Kidney (tissue), 14 donors: Measurements from ENCODE around the gene CD72. TPM values are rescaled to one million over a fixed set of nuclear protein-coding genes. Genes with fewer than 3 reads are reported as not detected.
"Not testable (repeated sequence)": the region's sequence is repeated elsewhere in the genome, so short reads cannot be mapped to it uniquely, and the experiment has no call there.

Experiments used
- DNase-seq, 5 donors: peaks; one replicate each; pipeline ENCODE4 v3.0.0-alpha.2; 2013 to 2020
- FAIRE-seq: peaks from 2 replicates; lab custom pipeline; 2012; peaks lifted over from hg19 to GRCh38; lab: Jason Lieb, UNC
- H3K27ac ChIP-seq, 2 donors: one replicate each; pipeline ENCODE4 v1.7.0; 2013; ENCODE audit warnings: low read depth in 2 of 2, low read length in 2 of 2, inconsistent platforms in 1 of 2
- H3K27me3 ChIP-seq: one replicate; pipeline ENCODE4 v1.7.1; 2013; ENCODE audit warnings: low read length, inconsistent platforms; ENCODE audit not compliant: control insufficient read depth, insufficient read depth
- H3K36me3 ChIP-seq, 3 donors: one replicate each; pipeline versions ENCODE4 v1.7.0 to v1.7.1; 2013; ENCODE audit warnings: low read length in 3 of 3, control low read depth in 1 of 3, inconsistent platforms in 1 of 3; ENCODE audit not compliant: insufficient read depth in 3 of 3, control insufficient read depth in 2 of 3
- H3K4me1 ChIP-seq, 3 donors: one replicate each; pipeline versions ENCODE4 v1.7.0 to v1.7.1; 2013; ENCODE audit warnings: low read length in 3 of 3, inconsistent platforms in 1 of 3, low read depth in 1 of 3; ENCODE audit not compliant: control insufficient read depth in 2 of 3, insufficient read depth in 2 of 3
- H3K4me3 ChIP-seq, 3 donors: one replicate each; pipeline versions ENCODE4 v1.7.0 to v1.8.1; 2013; ENCODE audit warnings: low read length in 3 of 3, control low read depth in 1 of 3, inconsistent platforms in 1 of 3
- H3K9ac ChIP-seq, 3 donors: one replicate each; pipeline versions ENCODE4 v1.7.0 to v1.7.1; 2013; ENCODE audit warnings: low read length in 3 of 3, control low read depth in 1 of 3, inconsistent platforms in 1 of 3
- H3K9me3 ChIP-seq, 3 donors: one replicate each; pipeline versions ENCODE4 v1.7.0 to v1.7.1; 2013; ENCODE audit warnings: low read length in 3 of 3, control low read depth in 1 of 3, inconsistent platforms in 1 of 3; ENCODE audit not compliant: control insufficient read depth in 2 of 3, insufficient read depth in 1 of 3
- CTCF ChIP-seq: IDR thresholded peaks from 3 replicates; pipeline ENCODE4 v1.5.1; 2012; ENCODE audit warnings: mild to moderate bottlenecking, moderate library complexity, borderline replicate concordance; ENCODE audit not compliant: insufficient read depth; ENCODE audit errors: extremely low read depth
- intact Hi-C: fragments of 100-400 bp; cut with DNase I; formaldehyde crosslinking; loops from one replicate; pipeline ENCODE4 v1.11.1; 2022
- polyA plus RNA-seq: library from polyadenylated mRNA; stranded (reverse); fragments of 350-450 nt; fragmentation: Illumina TruSeq; extraction: RNeasy Lipid Tissue Mini Kit (QIAGEN cat#74804); gene quantifications from one replicate; pipeline ENCODE4 v1.2.3, GENCODE V29; 2014; ENCODE audit warnings: low read depth, low replicate concordance; ENCODE audit not compliant: insufficient read depth
- total RNA-seq: library from RNA; stranded (reverse); fragmentation: NEBNext Ultra II Directional; extraction: Animal tissue kit (Norgen Biotek cat#: 25700); gene quantifications from one replicate; pipeline ENCODE4 v1.2.1, GENCODE V29; 2021
- donor health status: control.
- donor health status: control.
- donor health status: control.
- donor health status: control.
- donor health status: control.
- donor health status: DM: yes; HTN: yes; CAD: no.
- donor health status: Normal renal cell carcinoma (clear cell type).

Gene CD72
- total and polyA plus RNA-seq, 2 donors from 2014 or later: 2.3 to 7.1 TPM

DNA sequence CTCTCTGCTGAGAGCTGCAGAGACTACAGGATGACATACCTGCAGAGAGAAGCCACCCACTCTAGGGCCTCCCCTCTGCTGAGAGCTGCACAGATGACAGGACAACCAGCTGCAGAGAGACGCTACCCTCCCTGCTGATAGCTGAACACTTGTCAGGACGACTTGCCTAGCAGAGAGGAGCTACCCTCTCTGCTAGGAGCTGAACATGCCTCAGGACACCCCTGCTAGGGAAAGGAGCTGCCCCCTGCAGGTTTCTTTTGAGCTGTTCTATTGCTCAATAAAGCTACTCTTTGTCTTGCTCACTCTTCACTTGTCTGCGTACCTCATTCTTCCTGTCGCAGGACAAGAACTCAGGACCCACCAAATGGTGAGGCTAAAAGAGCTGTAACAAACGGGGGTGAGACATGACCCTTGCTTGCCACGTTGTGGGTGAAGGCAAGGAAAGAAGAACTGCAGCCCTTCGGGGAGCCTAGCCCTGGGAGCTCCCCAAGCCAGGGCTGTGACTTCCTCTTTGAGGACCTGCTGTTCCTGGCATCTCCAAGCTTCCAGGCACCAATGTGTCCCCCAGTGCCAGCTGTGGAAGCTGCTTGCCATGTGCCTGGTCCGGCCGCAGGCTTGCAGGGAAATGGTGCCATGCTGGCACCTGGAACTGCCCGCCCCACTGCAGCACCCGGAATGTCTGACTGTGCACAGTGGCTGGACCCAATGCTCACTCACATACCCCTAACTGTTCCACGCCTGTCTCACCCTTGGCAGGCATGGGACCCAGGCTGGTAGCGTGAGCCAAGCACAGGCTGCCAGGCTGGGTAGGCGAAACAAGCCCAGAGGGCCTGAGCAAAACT, 18.2 kb downstream of the CD72 start:
- H3K9me3 ChIP-seq: no peaks in the 10 kb centered on the region
- peaks cover 5 to 8% (median 5%) of the 10 kb centered on the region in 3 donors for H3K4me1 ChIP-seq
- no peak for DNase-seq
- no peak overlapping the region for H3K9ac ChIP-seq
- intact Hi-C loops: no loop called here
- H3K36me3 ChIP-seq: no peaks in the 10 kb centered on the region
- no peak overlapping the region for H3K4me3 ChIP-seq
- H3K27me3 ChIP-seq: no peaks in the 10 kb centered on the region
- no peak for FAIRE-seq
- TF ChIP-seq CTCF: peak; percentile 6
- no peak overlapping the region for H3K27ac ChIP-seq

GRCh38 chr9:35598866-35599590, 19.2 kb downstream of the CD72 start:
- Histone ChIP-seq H3K36me3 (no peaks in the 10 kb centered on the region), H3K4me3 (no peak overlapping the region), H3K4me1 (peaks cover 5 to 8% (median 5%) of the 10 kb centered on the region in 3 donors), H3K9ac (no peak overlapping the region), H3K27ac (no peak overlapping the region), H3K27me3 (no peaks in the 10 kb centered on the region), H3K9me3 (no peaks in the 10 kb centered on the region)
- intact Hi-C loops: no loop called here
- peak in 1 of 5 donors; percentile 50 for DNase-seq
- TF ChIP-seq CTCF: no peak
- FAIRE-seq: no peak

DNA sequence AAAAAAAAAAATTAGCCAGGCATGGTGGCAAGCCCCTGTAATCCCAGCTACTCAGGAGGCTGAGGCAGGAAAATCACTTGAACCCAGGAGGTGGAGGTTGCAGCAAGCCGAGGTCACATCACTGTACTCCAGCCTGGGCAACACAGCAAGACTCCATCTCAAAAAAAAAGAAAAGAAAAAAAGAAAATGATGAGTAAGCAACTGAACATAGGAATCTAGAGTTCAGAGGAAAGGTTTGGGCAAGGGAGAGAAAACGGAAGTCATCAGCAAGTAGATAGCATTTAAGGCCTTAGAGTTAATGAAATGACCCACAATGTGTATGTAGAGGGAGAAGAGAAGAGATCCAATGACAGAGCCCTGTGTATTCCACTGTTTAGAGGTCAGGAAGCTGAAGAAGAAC, 21.3 kb downstream of the CD72 start:
- H3K27ac ChIP-seq, intact Hi-C loops, H3K27me3 ChIP-seq, FAIRE-seq, DNase-seq, H3K4me1 ChIP-seq, H3K36me3 ChIP-seq, H3K4me3 ChIP-seq, H3K9ac ChIP-seq: not testable (repeated sequence)
- H3K9me3 ChIP-seq: peaks cover 0 to 14% (median 3%) of the 10 kb centered on the region in 3 donors

DNA sequence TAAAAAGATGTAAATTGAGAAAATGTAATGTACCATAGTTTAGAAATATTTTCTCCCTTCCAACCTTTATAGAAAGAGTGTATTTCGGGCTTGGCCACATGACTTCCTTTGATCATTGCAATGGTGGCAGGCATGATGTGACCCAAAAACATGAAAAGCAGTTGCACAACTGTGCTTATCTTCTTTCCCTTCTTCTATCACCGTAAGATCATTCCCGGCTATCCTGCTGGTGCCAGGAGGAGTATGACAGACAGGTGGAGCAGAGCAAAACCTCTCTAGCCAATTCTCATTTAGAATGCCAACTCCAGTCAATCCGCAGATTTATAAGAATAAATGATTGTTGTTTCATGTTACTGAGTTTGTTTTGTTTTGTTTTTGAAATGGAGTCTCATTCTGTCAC, 23.7 kb downstream of the CD72 start:
- H3K9me3 ChIP-seq: peaks cover 0 to 14% (median 3%) of the 10 kb centered on the region in 3 donors
- H3K4me3 ChIP-seq: no peak overlapping the region
- no peak for FAIRE-seq
- H3K27me3 ChIP-seq: no peaks in the 10 kb centered on the region
- no peak for DNase-seq
- no peak for TF ChIP-seq CTCF
- H3K9ac ChIP-seq: no peak overlapping the region
- H3K27ac ChIP-seq: no peak overlapping the region
- H3K36me3 ChIP-seq: no peaks in the 10 kb centered on the region
- H3K4me1 ChIP-seq: peaks cover 0 to 4% (median 2%) of the 10 kb centered on the region in 3 donors
- intact Hi-C loops: no loop called here
